Ishikawa (cell line): ENCODE measurements around the gene PTBP3.

Source experiments
- CEBPB ChIP-seq: IDR thresholded peaks from 2 replicates; pipeline ENCODE4 v1.6.1; 2012
- CREB1 ChIP-seq: IDR thresholded peaks from 2 replicates; pipeline ENCODE4 v1.6.1; 2012; ENCODE audit warnings: low read depth
- EGR1 ChIP-seq: IDR thresholded peaks from 2 replicates; pipeline ENCODE4 v1.6.1; 2012
- EP300 ChIP-seq: IDR thresholded peaks from 2 replicates; pipeline ENCODE4 v1.6.1; 2012; ENCODE audit warnings: borderline replicate concordance
- FOXM1 ChIP-seq: IDR thresholded peaks from 2 replicates; pipeline ENCODE4 v1.6.1; 2012; ENCODE audit warnings: low read depth, borderline replicate concordance
- NFIC ChIP-seq: IDR thresholded peaks from 2 replicates; pipeline ENCODE4 v1.6.1; 2012
- RAD21 ChIP-seq: IDR thresholded peaks from 2 replicates; pipeline ENCODE4 v1.6.1; 2012; ENCODE audit warnings: low read depth
- TAF1 ChIP-seq: IDR thresholded peaks from 2 replicates; pipeline ENCODE4 v1.6.1; 2012; ENCODE audit warnings: low read depth, mild to moderate bottlenecking
- TCF12 ChIP-seq: IDR thresholded peaks from 2 replicates; pipeline ENCODE4 v1.6.1; 2012; ENCODE audit warnings: low read depth
- TEAD4 ChIP-seq: IDR thresholded peaks from 2 replicates; pipeline ENCODE4 v1.6.1; 2012
- YY1 ChIP-seq: IDR thresholded peaks from 2 replicates; pipeline ENCODE4 v1.6.1; 2012; ENCODE audit warnings: low read depth
- ZBTB7A ChIP-seq: IDR thresholded peaks from 2 replicates; pipeline ENCODE4 v1.6.1; 2012; ENCODE audit warnings: low read depth
- TF ChIP-seq, protein P1 (sequence below): IDR thresholded peaks from 2 replicates; pipeline ENCODE4 v1.6.1; 2012; ENCODE audit warnings: low read depth, mild to moderate bottlenecking
- TF ChIP-seq, protein P2 (sequence below): IDR thresholded peaks from 2 replicates; pipeline ENCODE4 v1.6.1; 2012
- TF ChIP-seq, protein P3 (sequence below): IDR thresholded peaks from 2 replicates; pipeline ENCODE4 v1.6.1; 2012

The PTBP3 gene

DNA sequence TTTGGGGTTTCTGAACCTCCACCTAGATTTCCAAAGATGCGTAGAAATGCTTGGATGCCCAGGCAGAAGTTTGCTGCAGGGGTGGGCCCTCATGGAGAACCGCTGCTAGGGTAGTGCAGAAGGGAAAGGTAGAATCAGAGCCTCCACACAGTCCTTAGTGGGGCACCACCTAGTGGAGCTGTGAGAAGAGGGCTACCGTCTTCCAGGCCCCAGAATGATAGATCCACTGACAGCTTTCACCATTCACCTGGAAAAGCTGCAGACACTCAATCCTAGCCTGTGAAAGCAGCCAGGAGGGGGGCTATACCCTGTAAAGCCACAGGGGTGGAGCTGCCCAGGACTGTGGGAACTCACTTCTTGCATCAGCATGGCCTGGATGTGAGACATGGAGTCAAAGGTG, 33.2 kb upstream of the PTBP3 start:
- TF ChIP-seq RAD21, result peak; percentile 30; the same call in 1 of the 2 replicates
- no peak for TF ChIP-seq EP300

DNA sequence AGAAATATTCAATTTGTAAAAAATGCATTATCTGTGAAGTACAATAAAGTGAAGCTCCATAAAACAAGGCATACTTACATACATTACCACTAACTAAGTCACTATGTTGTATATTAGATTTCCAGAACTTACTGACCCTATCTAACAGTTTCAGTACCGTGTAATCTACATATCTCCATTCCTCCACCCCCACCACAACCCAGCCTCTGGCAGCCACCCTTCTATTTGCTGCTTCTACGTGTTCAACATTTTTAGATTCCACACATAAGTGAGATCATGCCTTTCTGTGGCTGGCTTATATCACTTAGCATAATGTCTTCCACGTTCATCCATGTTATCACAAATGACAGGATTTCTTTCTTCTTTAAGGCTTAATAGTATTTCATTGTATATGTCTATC, 31.3 kb upstream of the PTBP3 start:
- TF ChIP-seq TCF12 (no peak), RAD21 (no peak)

DNA sequence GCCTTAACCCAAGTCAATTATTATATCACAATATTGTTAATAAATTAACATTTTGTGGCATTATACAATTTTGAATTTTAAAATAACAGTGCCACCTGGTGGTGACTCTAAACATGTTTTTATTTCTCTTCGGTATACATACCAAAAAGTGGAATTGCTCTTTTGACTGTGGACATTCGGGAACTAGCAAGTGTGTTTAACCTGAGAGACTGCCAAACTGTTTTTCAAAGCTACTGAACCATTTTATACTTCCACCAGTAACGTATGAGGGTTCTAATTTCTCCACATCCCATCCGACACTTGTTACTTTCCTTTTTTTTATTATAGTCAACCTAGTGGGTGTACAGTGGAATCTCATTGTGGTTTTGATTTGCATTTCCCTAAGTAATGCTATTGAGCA, 28.2 kb upstream of the PTBP3 start:
- TF ChIP-seq EGR1 (no peak), CREB1 (no peak), RAD21 (peak; percentile 72), CEBPB (no peak)

DNA sequence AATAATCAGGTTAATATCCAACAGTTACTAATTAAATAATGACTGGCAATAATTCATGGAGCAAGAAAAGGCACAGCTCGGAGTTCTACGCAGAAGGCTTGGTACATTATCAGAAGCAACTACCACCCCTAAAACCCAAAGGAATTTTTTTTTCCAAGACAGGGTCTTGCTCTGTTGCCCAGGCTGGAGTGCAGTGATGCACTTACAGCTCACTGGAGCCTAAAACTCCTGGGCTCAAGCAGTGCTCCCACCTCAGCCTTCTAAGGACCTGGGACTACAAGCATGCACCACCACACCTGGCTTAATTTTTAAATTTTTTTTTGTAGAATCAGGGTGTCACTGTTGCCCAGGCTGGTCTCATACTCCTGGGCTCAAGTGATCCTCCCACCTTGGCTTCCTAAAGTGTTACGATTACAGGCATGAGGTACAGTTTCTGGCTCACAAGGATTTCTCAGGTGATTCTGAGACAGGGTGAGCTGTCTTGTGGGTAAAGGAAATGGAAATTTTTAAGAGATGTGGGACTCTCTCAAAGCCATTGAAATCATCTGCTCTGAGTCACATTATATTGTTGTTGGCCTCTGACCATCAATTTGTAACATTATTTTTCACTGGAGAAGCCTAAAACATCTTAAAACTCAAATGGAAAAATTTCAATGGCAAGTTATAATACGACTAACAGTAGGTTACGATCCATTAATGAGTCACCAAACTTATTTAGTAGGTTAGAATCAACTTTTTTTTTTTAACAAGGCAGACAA, 26.8 kb upstream of the PTBP3 start:
- no peak for TF ChIP-seq TAF1
- TF ChIP-seq CREB1, result no peak
- TF ChIP-seq CEBPB, result no peak
- TF ChIP-seq EGR1, result no peak
- TF ChIP-seq RAD21, result no peak
- no peak for TF ChIP-seq NFIC
- TF ChIP-seq, protein P1, sequence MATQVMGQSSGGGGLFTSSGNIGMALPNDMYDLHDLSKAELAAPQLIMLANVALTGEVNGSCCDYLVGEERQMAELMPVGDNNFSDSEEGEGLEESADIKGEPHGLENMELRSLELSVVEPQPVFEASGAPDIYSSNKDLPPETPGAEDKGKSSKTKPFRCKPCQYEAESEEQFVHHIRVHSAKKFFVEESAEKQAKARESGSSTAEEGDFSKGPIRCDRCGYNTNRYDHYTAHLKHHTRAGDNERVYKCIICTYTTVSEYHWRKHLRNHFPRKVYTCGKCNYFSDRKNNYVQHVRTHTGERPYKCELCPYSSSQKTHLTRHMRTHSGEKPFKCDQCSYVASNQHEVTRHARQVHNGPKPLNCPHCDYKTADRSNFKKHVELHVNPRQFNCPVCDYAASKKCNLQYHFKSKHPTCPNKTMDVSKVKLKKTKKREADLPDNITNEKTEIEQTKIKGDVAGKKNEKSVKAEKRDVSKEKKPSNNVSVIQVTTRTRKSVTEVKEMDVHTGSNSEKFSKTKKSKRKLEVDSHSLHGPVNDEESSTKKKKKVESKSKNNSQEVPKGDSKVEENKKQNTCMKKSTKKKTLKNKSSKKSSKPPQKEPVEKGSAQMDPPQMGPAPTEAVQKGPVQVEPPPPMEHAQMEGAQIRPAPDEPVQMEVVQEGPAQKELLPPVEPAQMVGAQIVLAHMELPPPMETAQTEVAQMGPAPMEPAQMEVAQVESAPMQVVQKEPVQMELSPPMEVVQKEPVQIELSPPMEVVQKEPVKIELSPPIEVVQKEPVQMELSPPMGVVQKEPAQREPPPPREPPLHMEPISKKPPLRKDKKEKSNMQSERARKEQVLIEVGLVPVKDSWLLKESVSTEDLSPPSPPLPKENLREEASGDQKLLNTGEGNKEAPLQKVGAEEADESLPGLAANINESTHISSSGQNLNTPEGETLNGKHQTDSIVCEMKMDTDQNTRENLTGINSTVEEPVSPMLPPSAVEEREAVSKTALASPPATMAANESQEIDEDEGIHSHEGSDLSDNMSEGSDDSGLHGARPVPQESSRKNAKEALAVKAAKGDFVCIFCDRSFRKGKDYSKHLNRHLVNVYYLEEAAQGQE, result no peak
- TF ChIP-seq YY1, result no peak
- TF ChIP-seq ZBTB7A, result no peak
- no peak for TF ChIP-seq FOXM1
- TF ChIP-seq TCF12, result no peak
- TF ChIP-seq, protein P2, sequence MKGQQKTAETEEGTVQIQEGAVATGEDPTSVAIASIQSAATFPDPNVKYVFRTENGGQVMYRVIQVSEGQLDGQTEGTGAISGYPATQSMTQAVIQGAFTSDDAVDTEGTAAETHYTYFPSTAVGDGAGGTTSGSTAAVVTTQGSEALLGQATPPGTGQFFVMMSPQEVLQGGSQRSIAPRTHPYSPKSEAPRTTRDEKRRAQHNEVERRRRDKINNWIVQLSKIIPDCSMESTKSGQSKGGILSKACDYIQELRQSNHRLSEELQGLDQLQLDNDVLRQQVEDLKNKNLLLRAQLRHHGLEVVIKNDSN, result no peak
- TF ChIP-seq, protein P3, sequence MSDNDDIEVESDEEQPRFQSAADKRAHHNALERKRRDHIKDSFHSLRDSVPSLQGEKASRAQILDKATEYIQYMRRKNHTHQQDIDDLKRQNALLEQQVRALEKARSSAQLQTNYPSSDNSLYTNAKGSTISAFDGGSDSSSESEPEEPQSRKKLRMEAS, result no peak
- TF ChIP-seq TEAD4, result no peak

DNA sequence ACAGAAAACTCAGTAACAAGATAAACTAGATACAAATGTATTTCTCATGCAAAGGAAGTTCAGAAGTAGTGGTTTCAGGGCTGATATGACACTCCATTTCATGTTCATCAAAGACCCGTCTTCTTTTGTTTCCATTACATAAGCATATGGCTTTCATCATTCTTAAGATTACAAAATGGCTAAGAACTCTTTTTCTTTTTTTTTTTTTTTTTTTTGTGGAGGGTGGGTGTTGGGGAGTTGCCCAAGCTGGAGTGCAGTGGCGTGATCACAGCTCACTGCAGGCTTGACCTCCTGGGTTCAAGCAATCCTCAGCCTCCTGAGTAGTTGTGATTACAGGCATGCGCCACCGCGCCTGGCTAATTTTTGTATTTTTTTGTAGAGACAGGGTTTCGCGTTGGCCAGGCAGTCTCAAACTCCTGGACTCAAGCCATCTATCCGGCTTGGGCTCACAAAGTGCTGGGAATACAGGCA, 22.0 kb upstream of the PTBP3 start:
- TF ChIP-seq, protein P1, result no peak
- no peak for TF ChIP-seq YY1
- TF ChIP-seq, protein P2, result no peak
- TF ChIP-seq FOXM1, result no peak
- TF ChIP-seq TAF1, result no peak
- no peak for TF ChIP-seq CEBPB
- TF ChIP-seq, protein P3, result no peak
- no peak for TF ChIP-seq RAD21
- TF ChIP-seq CREB1, result no peak
- TF ChIP-seq ZBTB7A, result no peak
- TF ChIP-seq NFIC, result no peak
- TF ChIP-seq EGR1, result no peak
- no peak for TF ChIP-seq EP300
- no peak for TF ChIP-seq TCF12
- TF ChIP-seq TEAD4, result no peak

DNA sequence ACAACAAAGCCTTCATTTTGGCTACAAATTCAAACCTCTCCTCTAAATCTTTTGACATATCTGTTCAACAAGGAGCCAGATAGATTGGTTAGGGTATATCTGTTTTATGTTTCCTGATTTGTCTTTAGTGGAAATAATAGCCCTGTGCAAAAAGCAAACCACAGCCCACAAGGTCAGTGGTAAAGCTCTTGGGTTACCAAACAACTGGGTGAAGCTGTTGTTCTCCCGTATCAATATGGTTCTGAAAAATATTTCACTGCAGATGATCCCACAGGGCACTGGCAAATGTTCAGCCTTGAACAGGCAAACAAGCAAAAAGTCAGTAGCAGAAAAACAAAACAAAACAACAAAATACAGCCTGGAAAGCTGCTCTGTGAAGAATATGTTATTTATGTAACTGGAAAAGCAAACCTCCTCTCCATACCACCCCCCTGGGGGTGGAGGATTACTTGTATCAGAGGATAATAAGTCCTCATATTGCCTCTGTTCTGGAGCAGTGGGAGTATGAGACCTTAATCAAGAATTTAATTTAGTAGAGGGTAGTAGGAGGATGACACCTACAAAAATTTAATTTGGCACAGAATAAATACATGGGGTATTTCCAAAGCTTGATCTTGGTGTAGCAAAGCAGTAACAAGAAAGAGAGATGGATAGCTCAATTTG, 20.8 kb upstream of the PTBP3 start:
- TF ChIP-seq, protein P2, result no peak
- TF ChIP-seq TAF1 (no peak), RAD21 (no peak), EGR1 (no peak), TEAD4 (no peak), ZBTB7A (no peak), FOXM1 (no peak)
- TF ChIP-seq, protein P3, result no peak
